Esophagus muscularis mucosa (tissue), 4 donors: ENCODE data around the gene LYPD4.

Experiments
- CTCF ChIP-seq, 3 experiments: fragments of 200-600 bp in 2 of 3; fragments of 450-650 bp in 1 of 3; sonication (generic) in 2 of 3; IDR thresholded peaks; one replicate each; pipeline ENCODE4 v1.5.1; 2017 to 2019; ENCODE audit warnings: antibody characterized with exemption in 3 of 3, mild to moderate bottlenecking in 2 of 3, moderate library complexity in 1 of 3
- EP300 ChIP-seq: sonication (generic); formaldehyde crosslinking; IDR thresholded peaks from one replicate; pipeline ENCODE4 v1.6.1; 2017; ENCODE audit warnings: antibody characterized with exemption
- POLR2A ChIP-seq: fragments of 450-650 bp; IDR thresholded peaks from one replicate; pipeline ENCODE4 v1.6.1; 2017; ENCODE audit warnings: antibody characterized with exemption, moderate library complexity, mild to moderate bottlenecking, low read depth
- POLR2AphosphoS5 ChIP-seq, 2 donors: sonication (generic); formaldehyde crosslinking; IDR thresholded peaks; one replicate each; pipeline ENCODE4 v1.6.1; 2017; ENCODE audit warnings: antibody characterized with exemption in 2 of 2

GRCh38 chr19:41889896-41890295, 45.4 kb upstream of the LYPD4 start:
- TF ChIP-seq EP300 (no peak), CTCF (IDR thresholded peaks at IDR 0.05) (no peak), POLR2A (no peak), POLR2AphosphoS5 (IDR thresholded peaks at IDR 0.05) (no peak)
